Left colon (tissue), 2 donors: ENCODE results near the gene TRMT10A. TPM values are rescaled to one million over a fixed set of nuclear protein-coding genes. Genes with fewer than 3 reads are reported as not detected.
"Not testable (repeated sequence)": the region's sequence is repeated elsewhere in the genome, so short reads cannot be mapped to it uniquely, and the experiment has no call there.

Experiments used
- ATAC-seq: fragments of 200-7000 bp; cut with Tn5 transposase; one replicate; pipeline ENCODE4 v1.9.1; 2020; ENCODE audit warnings: mild to moderate bottlenecking, moderate library complexity
- DNase-seq, 2 donors: peaks; one replicate each; pipeline ENCODE4 v3.0.0-alpha.2; 2020
- intact Hi-C, 2 donors: fragments of 100-400 bp; cut with DNase I in 1 of 2; cut with micrococcal nuclease in 1 of 2; formaldehyde crosslinking; loops; one replicate each; pipeline versions ENCODE4 v1.11.2 to v1.14.0; 2022; cut with DNase I, micrococcal nuclease
- total RNA-seq, 2 donors: library from RNA; stranded (reverse); fragmentation: NEBNext Ultra II Directional; extraction: Animal tissue kit (Norgen Biotek cat#: 25700); gene quantifications; one replicate each; pipeline ENCODE4 v1.2.1, GENCODE V29; 2021
- donor health status: DM: no; HTN: no; CAD: no.
- donor health status: DM: yes; HTN: yes; CAD: no.

TRMT10A gene
- total RNA-seq, 2 donors from 2014 or later: 6.5 to 7.1 TPM

GRCh38 chr4:99572527-99573240 lies 8.8 kb upstream of the TRMT10A start:
- no peak for ATAC-seq
- intact Hi-C loops: no loop called here
- DNase-seq: no peak

- no peak for ATAC-seq
- intact Hi-C loops: no loop called here
- DNase-seq: no peak
Measured at GRCh38 chr4:99571883-99572282, 8.0 kb upstream of the TRMT10A start.

DNA sequence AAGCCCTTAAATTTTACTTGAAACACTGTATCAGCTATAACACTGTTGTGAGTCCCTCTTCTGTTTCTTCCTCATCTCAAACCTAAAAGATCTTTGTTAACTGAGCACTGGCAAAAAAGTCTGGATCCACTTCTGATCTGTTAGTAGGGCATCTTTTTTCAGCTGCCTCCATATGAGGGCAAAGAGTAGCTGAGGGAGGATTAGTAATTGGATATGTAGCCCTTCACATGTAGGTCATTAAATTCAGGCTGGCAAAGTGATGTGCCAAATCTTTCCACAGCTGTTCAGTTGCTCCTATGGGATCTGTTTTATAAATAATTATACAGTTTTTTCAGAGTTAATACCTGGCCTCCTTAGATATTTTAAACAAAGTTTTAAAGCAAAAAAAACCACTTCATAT lies 1.1 kb upstream of the TRMT10A start:
- intact Hi-C loops: loop anchor here in 1 of 2 donors (5.0 to 10.0 kb wide), 3 partner anchors 250 to 382 kb away; partner anchors contain the start of genes DAPP1 and DNAJB14
- no peak for ATAC-seq
- no peak for DNase-seq

- intact Hi-C loops: no loop called here
Measured at GRCh38 chr4:99552872-99553271, 11.0 kb downstream of the TRMT10A start.

DNA sequence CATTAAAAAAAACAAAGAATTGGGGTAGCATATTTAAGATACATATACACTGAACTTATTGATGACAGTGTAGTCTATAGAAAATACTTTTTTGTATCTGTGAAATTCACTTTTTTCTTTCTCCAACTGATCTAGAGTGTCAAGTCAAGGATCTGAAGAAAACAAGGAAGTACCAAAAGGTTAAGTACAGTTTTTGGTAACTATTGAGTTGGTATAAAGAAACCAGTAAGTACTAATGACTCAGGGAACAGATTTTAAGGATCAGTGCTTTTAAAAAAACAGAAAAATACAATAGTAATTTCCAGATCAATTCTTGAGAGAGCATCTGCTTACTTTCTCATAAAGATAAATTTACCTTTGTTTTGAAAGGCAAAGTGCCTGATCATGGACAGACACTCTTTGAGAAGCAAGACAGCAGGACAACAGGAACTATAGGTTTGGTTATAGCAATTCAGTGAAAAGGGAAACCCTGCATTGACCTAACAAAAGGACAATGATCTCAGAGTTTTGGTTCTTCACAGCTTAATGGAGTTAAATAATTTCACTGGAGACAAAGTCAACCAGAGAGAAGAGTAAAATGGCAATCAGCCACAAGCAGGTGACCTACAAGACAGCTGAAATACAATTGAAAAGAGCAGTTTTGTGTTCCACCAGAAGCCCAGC lies 23.4 kb downstream of the TRMT10A start:
- DNase-seq: no peak
- ATAC-seq: no peak
- intact Hi-C loops: no loop called here

More at GRCh38 chr4:99552872-99553271, 11.0 kb downstream of the TRMT10A start:
- no peak for ATAC-seq
- no peak for DNase-seq

DNA sequence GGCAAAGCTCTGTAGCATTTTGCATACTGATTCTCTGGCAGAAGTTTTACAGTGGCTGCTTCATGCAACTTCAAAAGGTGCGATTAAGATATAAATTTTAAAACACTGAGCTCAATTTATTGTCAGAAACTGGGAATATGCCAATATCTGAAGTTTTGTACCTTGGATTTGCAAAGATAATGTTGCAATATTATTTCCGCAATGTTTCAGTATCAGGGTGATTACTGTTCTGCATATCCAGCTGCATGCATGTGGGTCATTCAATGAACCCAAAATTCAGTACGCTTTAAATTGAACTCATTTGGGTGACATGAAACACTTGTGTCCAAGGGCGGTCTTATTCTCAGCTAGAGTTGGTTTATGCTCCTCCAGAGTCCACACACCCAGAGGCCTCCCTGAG lies 26.2 kb downstream of the TRMT10A start:
- DNase-seq (no peak), ATAC-seq (no peak)
- intact Hi-C loops: no loop called here

GRCh38 chr4:99536848-99537247 lies 27.0 kb downstream of the TRMT10A start:
- intact Hi-C loops: no loop called here
- DNase-seq (no peak), ATAC-seq (no peak)

GRCh38 chr4:99536271-99536670 lies 27.6 kb downstream of the TRMT10A start:
- intact Hi-C loops: no loop called here
- ATAC-seq (no peak), DNase-seq (no peak)

DNA sequence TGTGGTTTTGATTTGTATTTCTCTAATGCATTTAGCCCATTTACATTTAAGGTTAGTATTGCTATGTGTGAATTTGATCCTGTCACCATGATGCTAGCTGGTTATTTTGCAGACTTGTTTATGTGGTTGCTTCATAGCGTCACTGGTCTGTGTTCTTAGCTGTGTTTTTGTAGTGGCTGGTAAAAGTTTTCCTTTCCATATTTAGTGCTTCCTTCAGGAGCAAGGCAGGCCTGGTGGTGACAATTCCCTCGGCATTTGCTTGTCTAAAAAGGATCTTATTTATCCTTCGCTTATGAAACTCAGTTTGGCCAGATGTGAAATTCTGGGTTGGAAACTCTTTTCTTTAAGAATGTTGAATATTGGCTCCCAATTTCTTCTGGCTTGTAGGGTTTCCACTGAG lies 29.1 kb downstream of the TRMT10A start:
- ATAC-seq, DNase-seq, intact Hi-C loops: not testable (repeated sequence)

- intact Hi-C loops: no loop called here
- DNase-seq: no peak
- ATAC-seq: no peak
Measured at GRCh38 chr4:99529956-99530355, 33.9 kb downstream of the TRMT10A start.

DNA sequence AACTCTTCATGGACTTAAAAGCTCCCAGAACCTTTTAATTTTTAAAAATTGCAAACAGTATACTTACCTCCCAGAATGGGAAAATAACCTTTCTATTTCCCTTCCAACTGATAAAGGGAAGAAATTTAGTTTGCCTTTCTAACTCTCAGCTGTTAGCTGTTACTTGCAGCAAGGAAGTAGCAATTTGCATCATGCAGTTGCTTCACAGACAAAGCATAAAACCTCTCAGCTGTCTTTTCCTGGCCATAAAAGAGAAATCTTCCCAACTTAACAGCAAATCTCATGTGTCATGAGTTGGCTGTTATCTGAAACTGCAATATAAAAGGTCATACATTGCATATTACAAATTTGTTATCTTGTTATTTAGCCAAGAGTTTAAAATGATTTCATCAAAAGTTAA lies 34.6 kb downstream of the TRMT10A start:
- DNase-seq: no peak
- ATAC-seq: no peak
- intact Hi-C loops: no loop called here

- DNase-seq (no peak), ATAC-seq (no peak)
- intact Hi-C loops: no loop called here
Measured at GRCh38 chr4:99518601-99519295, 45.1 kb downstream of the TRMT10A start.

DNA sequence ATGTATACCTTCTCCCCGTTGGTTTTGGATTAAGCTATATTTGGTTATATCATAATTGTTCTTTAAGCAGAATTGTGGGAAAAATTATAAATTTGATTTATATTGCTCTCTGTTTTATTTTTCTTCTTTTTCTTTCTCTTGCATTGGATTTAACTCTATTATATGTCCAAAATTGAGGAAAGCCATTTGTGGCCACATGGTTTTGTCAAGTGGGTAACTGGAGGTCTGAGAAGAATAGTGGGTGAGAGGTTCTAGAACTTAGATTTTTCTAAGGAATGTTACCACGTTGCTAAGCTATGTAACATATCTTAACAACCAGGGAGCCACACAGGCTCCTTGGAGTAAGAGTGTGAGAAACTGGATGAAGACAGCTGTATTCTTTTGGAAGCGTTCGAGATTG lies 53.1 kb downstream of the TRMT10A start, which contains the start of gene C4orf17:
Gene C4orf17 (plus strand): TSS at position 301 of the 400 bp plus-strand sequence. CDS start 2,061 bp downstream, outside the sequence.
- ATAC-seq (no peak), DNase-seq (no peak)

DNA sequence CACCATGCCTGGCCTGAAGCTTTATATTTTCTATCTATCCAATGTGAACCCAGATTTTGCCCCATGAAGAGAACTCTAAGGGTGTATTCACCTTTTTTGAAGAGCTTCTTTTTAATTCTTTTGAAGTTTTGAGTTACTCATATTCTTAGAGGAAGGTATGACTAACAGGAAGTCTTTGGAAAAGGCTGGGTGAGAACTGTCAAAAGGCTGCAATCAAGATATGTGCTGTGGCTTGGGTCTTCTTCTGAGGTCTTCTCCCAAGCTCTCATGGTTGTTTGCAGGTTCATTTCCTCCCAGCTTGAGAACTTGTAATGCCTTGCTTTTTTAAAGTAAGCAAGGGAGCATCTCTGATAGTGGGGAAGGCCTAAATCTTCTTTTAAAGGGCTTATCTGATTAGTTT lies 56.1 kb downstream of the TRMT10A start:
- ATAC-seq (no peak), DNase-seq (no peak)
- intact Hi-C loops: no loop called here

More for the DNA sequence above, 53.1 kb downstream of the TRMT10A start, which contains the start of gene C4orf17:
- intact Hi-C loops: no loop called here

GRCh38 chr4:99507349-99507748 lies 56.5 kb downstream of the TRMT10A start:
- intact Hi-C loops: no loop called here
- DNase-seq (no peak), ATAC-seq (no peak)

DNA sequence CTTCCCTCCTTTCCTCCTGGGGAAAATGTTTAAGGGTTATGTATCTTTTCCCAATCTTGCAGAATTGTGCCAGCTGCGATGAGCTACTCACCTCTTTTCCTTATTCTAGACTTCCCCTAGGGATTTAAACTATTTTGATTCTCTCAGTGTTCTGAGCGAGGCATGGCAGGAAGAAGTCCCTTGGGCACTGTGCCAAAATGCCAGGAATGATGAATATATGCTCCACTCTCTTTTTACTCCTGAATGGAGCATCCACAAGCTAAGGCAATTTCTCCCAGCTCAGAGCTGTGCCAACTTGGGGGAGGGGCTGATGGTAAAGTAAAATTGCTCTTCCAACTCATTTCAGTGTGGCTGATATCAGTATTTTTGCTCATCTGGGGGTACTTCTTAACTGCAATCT lies 57.1 kb downstream of the TRMT10A start:
- no peak for ATAC-seq
- no peak for DNase-seq
- intact Hi-C loops: no loop called here

DNA sequence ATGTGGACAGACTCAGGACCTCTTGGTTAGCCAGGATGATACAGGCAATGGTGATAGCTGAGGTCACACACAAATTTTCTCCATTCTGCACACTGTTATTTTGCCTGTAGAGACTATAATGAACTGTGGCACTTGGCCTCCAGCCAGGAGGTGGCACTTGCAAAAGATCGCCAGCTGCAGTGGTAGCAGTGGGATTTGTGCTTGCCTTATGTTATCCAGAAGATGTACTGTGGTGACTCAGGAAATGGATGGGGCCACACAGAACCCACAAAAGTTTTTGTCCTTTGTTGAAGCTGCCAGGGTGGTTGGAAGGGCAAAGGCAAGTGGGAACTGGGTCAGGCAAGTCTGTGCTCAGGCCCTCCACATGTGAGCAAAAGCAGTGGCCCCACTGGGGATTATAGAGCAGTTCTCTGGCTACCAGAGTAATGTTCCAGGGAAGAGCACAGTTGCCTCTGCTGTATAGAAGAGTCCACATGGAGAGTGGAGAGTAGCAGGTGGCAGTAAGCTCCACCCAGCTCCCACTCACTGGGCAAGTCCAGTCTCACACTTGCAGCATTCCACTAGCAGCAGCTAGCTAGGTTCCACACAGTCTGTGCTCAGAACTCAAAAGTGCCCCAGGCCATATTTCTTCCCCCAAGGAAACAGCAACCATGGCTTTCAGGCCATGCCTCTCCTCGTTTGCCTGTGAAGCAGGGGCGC lies 58.9 kb downstream of the TRMT10A start:
- intact Hi-C loops: no loop called here
- no peak for DNase-seq
- ATAC-seq: no peak
